AG04449 (cell line): ENCODE measurements around the gene HSD17B7.

Source experiments
- CTCF ChIA-PET: fragments of 350-600 bp; formaldehyde crosslinking; extraction: SDS; loops from one replicate; lab custom pipeline; 2021; ENCODE audit warnings: antibody characterized with exemption; lab: Yijun Ruan, JAX
- POLR2A ChIA-PET: fragments of 400-600, 350-600 bp; formaldehyde crosslinking; extraction: SDS; loops from one replicate; lab custom pipeline; 2020; ENCODE audit warnings: antibody characterized with exemption, inconsistent platforms; lab: Yijun Ruan, JAX
- DNase-seq: peaks from one replicate; pipeline ENCODE4 v3.0.0-alpha.2; 2010; ENCODE audit warnings: low read depth, low spot score
- H3K4me3 ChIP-seq: 2 replicates; pipeline ENCODE4 v1.5.1; 2011; ENCODE audit warnings: low read depth, mild to moderate bottlenecking, control low read depth, low read length
- TF ChIP-seq, protein P1 (sequence below): IDR thresholded peaks from one replicate; pipeline ENCODE4 v1.5.1; 2011; ENCODE audit warnings: mild to moderate bottlenecking, moderate library complexity, low read length, control low read depth, inconsistent platforms; ENCODE audit not compliant: insufficient read depth; ENCODE audit errors: missing control alignments

The HSD17B7 gene

DNA sequence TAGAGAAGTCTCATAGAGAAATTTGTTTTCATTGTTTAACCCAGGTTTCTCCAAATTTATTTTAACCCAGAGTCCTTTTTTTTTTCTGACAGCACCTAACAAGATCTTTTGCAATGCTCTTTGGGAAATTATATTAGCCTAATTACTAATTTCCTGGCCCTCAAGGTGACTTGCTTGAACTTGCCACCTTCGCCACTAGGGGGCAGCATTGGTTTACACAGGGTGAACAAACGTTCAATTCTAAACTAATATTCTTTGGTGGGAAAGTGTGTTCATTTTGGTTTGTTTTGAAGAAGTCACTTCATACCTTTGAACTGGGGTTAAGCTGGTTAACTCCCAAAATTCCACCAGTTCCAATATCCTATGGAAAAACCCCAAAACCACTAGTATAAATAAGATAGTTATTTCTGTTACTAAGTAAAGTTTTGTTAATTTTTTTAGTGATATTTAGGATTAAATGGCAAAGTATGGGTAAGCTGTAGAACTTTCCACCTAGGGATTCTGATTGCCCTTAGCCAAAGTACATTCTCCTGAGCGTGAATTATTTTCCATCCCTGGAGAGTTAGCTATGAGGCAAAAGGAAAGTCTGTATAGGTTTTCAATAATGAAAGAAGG is 57.4 kb downstream of the HSD17B7 start:
- DNase-seq: no peak
- ChIA-PET POLR2A (no interaction called here), CTCF (interaction anchor here (0.6 to 5.3 kb wide), 46 partner anchors 11 to 511 kb away, joined by 3 to 92 read pairs (median 4); partner anchors contain the start of genes CCDC190, NUF2 and RGS4)
- TF ChIP-seq, protein P1, sequence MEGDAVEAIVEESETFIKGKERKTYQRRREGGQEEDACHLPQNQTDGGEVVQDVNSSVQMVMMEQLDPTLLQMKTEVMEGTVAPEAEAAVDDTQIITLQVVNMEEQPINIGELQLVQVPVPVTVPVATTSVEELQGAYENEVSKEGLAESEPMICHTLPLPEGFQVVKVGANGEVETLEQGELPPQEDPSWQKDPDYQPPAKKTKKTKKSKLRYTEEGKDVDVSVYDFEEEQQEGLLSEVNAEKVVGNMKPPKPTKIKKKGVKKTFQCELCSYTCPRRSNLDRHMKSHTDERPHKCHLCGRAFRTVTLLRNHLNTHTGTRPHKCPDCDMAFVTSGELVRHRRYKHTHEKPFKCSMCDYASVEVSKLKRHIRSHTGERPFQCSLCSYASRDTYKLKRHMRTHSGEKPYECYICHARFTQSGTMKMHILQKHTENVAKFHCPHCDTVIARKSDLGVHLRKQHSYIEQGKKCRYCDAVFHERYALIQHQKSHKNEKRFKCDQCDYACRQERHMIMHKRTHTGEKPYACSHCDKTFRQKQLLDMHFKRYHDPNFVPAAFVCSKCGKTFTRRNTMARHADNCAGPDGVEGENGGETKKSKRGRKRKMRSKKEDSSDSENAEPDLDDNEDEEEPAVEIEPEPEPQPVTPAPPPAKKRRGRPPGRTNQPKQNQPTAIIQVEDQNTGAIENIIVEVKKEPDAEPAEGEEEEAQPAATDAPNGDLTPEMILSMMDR: peak; percentile 83
- H3K4me3 ChIP-seq: no peak overlapping the region

DNA sequence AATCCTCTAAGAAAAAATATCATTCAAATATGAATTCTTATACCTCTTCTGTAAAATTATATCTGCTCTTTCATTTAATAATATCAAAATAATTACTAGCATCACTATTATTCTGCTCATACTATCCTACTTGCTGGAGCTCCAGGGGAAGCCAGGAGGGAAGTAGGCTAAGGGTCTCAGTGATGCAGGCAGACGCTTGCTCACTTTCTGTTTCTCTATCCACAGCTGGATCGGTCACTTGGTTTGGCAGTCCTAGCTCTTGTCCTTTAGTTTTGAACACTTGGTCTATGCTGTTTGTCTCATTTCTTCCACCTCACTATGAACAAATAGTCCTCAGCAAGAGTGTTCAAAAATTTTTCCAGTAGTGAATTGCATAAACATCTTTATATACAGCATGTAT is 59.2 kb downstream of the HSD17B7 start:
- ChIA-PET POLR2A (no interaction called here), CTCF (interaction anchor here (0.7 to 5.3 kb wide), 14 partner anchors 9 to 492 kb away, joined by 3 to 92 read pairs (median 15); partner anchors contain the start of genes CCDC190, NUF2 and RGS4)
- H3K4me3 ChIP-seq: no peak overlapping the region
- TF ChIP-seq, protein P1: no peak
- DNase-seq: no peak

DNA sequence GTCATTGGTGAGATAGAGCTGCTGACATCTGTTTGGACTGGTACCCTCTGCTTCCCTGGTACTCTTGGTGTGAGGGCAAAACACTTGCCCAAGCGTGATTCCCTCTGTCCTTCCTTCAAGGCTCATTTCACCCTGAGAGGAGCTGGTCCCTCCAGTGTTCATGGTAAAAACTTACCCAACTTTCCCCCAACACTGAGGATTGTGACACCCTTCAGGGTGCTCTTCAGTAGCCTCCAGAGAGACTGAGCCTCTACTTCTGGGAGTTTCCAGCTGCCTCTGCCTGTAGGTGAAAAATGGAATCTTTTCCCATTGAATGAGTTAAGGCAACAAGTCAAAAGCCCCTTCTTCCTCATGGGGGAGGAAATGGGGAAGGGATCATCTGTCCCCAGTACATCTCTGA is 60.8 kb downstream of the HSD17B7 start:
- ChIA-PET CTCF (interaction anchor here (0.6 to 4.7 kb wide), 9 partner anchors 10 to 464 kb away, joined by 3 to 142 read pairs (median 3); partner anchors contain the start of genes CCDC190 and RGS4), POLR2A (no interaction called here)

DNA sequence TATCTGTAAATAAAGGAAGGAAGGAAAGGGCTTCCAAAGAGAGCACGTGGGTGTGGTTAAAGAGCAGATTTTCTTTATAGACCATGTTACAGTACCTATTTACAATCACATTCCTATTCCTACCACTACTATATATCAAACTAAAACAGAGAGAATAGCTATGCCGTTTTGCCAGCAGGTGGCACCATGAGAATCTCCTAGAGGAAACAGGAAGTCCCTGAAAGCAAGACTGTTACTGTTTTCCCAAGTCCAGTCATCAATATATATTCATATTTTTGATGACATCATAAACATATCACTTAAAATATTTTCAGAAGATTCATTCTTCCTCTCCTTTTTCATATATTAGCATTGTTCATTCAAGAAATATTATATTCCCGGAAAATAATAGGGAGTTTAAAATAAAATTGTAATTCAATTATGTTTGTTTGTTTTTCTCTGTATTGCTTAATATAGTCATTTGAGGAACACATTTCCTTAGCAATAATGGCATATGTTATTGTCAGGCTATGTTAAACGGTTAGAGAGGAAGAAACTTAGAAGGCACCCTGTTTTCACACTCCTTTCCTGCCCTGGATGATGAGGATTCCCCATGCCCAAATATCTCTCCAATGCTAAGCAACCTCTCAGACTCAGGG is 63.9 kb downstream of the HSD17B7 start:
- TF ChIP-seq, protein P1: peak; percentile 63
- POLR2A ChIA-PET: interaction anchor here (0.7 to 1.4 kb wide), 2 partner anchors 180 to 215 kb away, joined by 4 to 7 read pairs; partner anchors contain the start of gene RGS4

More for the DNA sequence above, 60.8 kb downstream of the HSD17B7 start:
- DNase-seq: no peak
- H3K4me3 ChIP-seq: no peak overlapping the region
- TF ChIP-seq, protein P1: no peak

DNA sequence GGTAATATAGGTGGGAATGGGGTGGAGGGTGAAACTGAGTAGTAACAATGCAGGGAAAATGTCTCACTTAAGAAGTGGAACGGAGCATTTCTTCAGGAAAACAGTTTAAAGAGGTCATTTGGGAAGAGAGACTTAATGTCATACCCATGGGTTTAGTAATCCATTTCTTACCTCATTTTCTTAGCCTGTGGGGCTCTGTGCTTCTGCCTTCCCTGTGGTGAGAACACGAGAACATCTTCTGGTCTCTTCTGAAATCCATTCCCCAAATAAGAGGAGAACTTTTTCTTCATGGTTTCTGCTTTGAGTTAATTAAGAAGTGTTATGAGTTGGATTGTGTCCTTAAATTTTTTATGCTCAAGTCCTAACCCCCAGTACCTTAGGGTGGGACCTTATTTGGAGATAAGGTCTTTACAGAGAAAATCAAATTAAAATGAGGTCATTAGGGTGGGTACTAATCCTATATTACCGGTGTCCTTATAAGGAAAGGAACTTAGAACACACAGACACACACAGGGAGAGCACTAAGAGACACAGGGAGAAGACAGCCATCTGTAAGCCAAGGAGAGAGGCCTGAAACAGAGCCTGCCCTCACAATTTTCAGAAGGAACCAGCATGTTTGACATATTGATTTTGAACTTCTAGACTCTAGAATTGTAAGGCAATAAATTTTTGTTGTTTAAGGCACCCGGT is 65.1 kb downstream of the HSD17B7 start:
- DNase-seq: no peak
- H3K4me3 ChIP-seq: no peak overlapping the region
- ChIA-PET CTCF (interaction anchor here (2.2 to 9.8 kb wide), 13 partner anchors 8 to 459 kb away, joined by 10 to 142 read pairs (median 43); partner anchors contain the start of gene RGS4), POLR2A (interaction anchor here (1.8 kb wide), 1 partner anchor 214 kb away, joined by 6 read pairs; the partner anchor contains the start of gene RGS4)
- TF ChIP-seq, protein P1: no peak

More for the DNA sequence above, 63.9 kb downstream of the HSD17B7 start:
- no peak for DNase-seq
- H3K4me3 ChIP-seq: no peak overlapping the region
- CTCF ChIA-PET: interaction anchor here (0.8 to 4.7 kb wide), 45 partner anchors 8 to 485 kb away, joined by 3 to 142 read pairs (median 5); partner anchors contain the start of genes NUF2, RGS4 and RGS5
